OCI-LY7 (cell line): ENCODE measurements around the gene SMIM38. TPM values are rescaled to one million over a fixed set of nuclear protein-coding genes. Genes with fewer than 3 reads are reported as not detected.

ENCODE experiments used
- BruUV-seq: library from RNA; stranded (reverse); fragments of 400-500 nt; replicated peaks from 2 replicates; lab custom pipeline; 2021; lab: Mats Ljungman, UMichigan
- CTCF ChIA-PET: fragments of 300-600 bp; sonication (Branson Sonifier 250); formaldehyde crosslinking; loops from one replicate; lab custom pipeline; 2022; ENCODE audit warnings: antibody characterized with exemption; ENCODE audit not compliant: unreplicated experiment; lab: Charles Lee
- POLR2A ChIA-PET: fragments of 300-600 bp; sonication (Branson Sonifier 250); formaldehyde crosslinking; loops from one replicate; lab custom pipeline; 2022; ENCODE audit warnings: antibody characterized with exemption; lab: Charles Lee
- DNase-seq: peaks from one replicate; pipeline ENCODE4 v3.0.0-alpha.2; 2015; ENCODE audit warnings: low spot score
- H2AFZ ChIP-seq: fragments of 200-600 bp; sonication (generic), shearing (Covaris generic); 2 replicates; pipeline ENCODE4 v1.6.1; 2014; ENCODE audit warnings: mild to moderate bottlenecking, antibody characterized with exemption, low read length, moderate library complexity
- H3K27ac ChIP-seq: fragments of 200-600 bp; sonication (generic); 2 replicates; pipeline ENCODE4 v1.5.1; 2014; ENCODE audit warnings: mixed run types, low read depth, mild to moderate bottlenecking, moderate library complexity, low read length, inconsistent platforms; ENCODE audit not compliant: poor library complexity, severe bottlenecking
- H3K36me3 ChIP-seq: fragments of 200-600 bp; sonication (generic); 2 replicates; pipeline ENCODE4 v1.6.1; 2014; ENCODE audit warnings: mild to moderate bottlenecking, antibody characterized with exemption, low read length, moderate library complexity, mixed read lengths; ENCODE audit not compliant: insufficient read depth
- H3K4me1 ChIP-seq: fragments of 200-600 bp; sonication (generic); 2 replicates; pipeline ENCODE4 v1.5.1; 2014; ENCODE audit warnings: mild to moderate bottlenecking, low read length; ENCODE audit not compliant: insufficient read depth, poor library complexity, severe bottlenecking
- H3K4me2 ChIP-seq: fragments of 200-600 bp; sonication (generic); 2 replicates; pipeline ENCODE4 v1.6.1; 2014; ENCODE audit warnings: mild to moderate bottlenecking, low read length
- H3K4me3 ChIP-seq: fragments of 200-600 bp; sonication (generic); 2 replicates; pipeline ENCODE4 v1.5.1; 2014; ENCODE audit warnings: mild to moderate bottlenecking, low read depth, low read length; ENCODE audit not compliant: poor library complexity, severe bottlenecking
- H3K79me2 ChIP-seq: fragments of 200-600 bp; sonication (generic); 2 replicates; pipeline ENCODE4 v1.6.1; 2016; ENCODE audit warnings: low read depth, mild to moderate bottlenecking, low read length, moderate library complexity, mixed read lengths; ENCODE audit not compliant: insufficient read depth
- H3K9me2 ChIP-seq: fragments of 200-600 bp; sonication (generic); 2 replicates; pipeline ENCODE4 v1.6.1; 2016; ENCODE audit warnings: mild to moderate bottlenecking, low read length, mixed read lengths; ENCODE audit not compliant: insufficient read depth
- H3K9me3 ChIP-seq: fragments of 200-600 bp; sonication (generic); 2 replicates; pipeline ENCODE4 v1.6.1; 2014; ENCODE audit warnings: mild to moderate bottlenecking, mixed run types, low read length, mixed read lengths
- H4K20me1 ChIP-seq: fragments of 200-600 bp; sonication (generic); 2 replicates; pipeline ENCODE4 v1.6.1; 2014; ENCODE audit warnings: mild to moderate bottlenecking, antibody characterized with exemption, low read length, moderate library complexity, mixed read lengths; ENCODE audit not compliant: insufficient read depth
- CTCF ChIP-seq: fragments of 200-600 bp; sonication (generic); conservative IDR thresholded peaks from 2 replicates; pipeline ENCODE4 v1.5.1; 2014; ENCODE audit warnings: mild to moderate bottlenecking, antibody characterized with exemption, low read length, moderate library complexity, mixed read lengths
- EZH2phosphoT487 ChIP-seq: fragments of 200-600 bp; sonication (generic); IDR thresholded peaks from 2 replicates; pipeline ENCODE4 v1.6.1; 2018; ENCODE audit warnings: low read depth, borderline replicate concordance, mild to moderate bottlenecking, mixed run types, antibody characterized with exemption, low read length, moderate library complexity, mixed read lengths
- intact Hi-C: fragments of 100-400 bp; cut with micrococcal nuclease; formaldehyde crosslinking; loops from one replicate; pipeline ENCODE4 v1.10.0; 2022; ENCODE audit not compliant: unreplicated experiment
- total RNA-seq, 2 experiments: library from RNA; depleted of rRNA in 1 of 2; stranded (reverse); fragments of >200 nt in 1 of 2; shearing (Covaris generic) in 1 of 2; gene quantifications; 2 replicates each; pipeline ENCODE4 v1.2.3, GENCODE V29; 2014 to 2022

Gene SMIM38
- total RNA-seq, 2 experiments from 2014 or later, result 0.11 to 0.63 TPM

- Histone ChIP-seq H3K79me2 (no peaks in the 10 kb centered on the region), H2AFZ (no peak overlapping the region), H3K9me2 (no peaks in the 10 kb centered on the region), H3K4me1 (no peaks in the 10 kb centered on the region), H3K9me3 (no peaks in the 10 kb centered on the region), H3K36me3 (no peaks in the 10 kb centered on the region), H3K4me2 (no peak overlapping the region), H3K4me3 (no peak overlapping the region), H4K20me1 (no peaks in the 10 kb centered on the region), H3K27ac (no peak overlapping the region)
- ChIA-PET CTCF (no interaction called here), POLR2A (interaction anchor here (0.6 kb wide), 1 partner anchor 39 kb away, joined by 3 read pairs; no protein-coding TSS in a partner anchor)
- DNase-seq, result no peak
- TF ChIP-seq EZH2phosphoT487, result no peak
- no peak for TF ChIP-seq CTCF
- no TSS peak for BruUV-seq
- intact Hi-C loops, result no loop called here
Observed at GRCh38 chr11:69186316-69187260, 30.9 kb downstream of the SMIM38 start.

GRCh38 chr11:69187540-69188065, 31.9 kb downstream of the SMIM38 start:
- no peak overlapping the region for H3K4me2 ChIP-seq
- no peaks in the 10 kb centered on the region for H3K9me3 ChIP-seq
- no TSS peak for BruUV-seq
- H3K4me3 ChIP-seq, result no peak overlapping the region
- CTCF ChIA-PET, result no interaction called here
- H3K4me1 ChIP-seq, result no peaks in the 10 kb centered on the region
- no peaks in the 10 kb centered on the region for H3K9me2 ChIP-seq
- H3K79me2 ChIP-seq, result no peaks in the 10 kb centered on the region
- intact Hi-C loops, result no loop called here
- H4K20me1 ChIP-seq, result no peaks in the 10 kb centered on the region
- no peak overlapping the region for H2AFZ ChIP-seq
- POLR2A ChIA-PET, result interaction anchor here (0.6 kb wide), 1 partner anchor 40 kb away, joined by 3 read pairs; no protein-coding TSS in a partner anchor
- no peaks in the 10 kb centered on the region for H3K36me3 ChIP-seq
- no peak overlapping the region for H3K27ac ChIP-seq
- TF ChIP-seq CTCF, result no peak
- TF ChIP-seq EZH2phosphoT487, result no peak
- DNase-seq, result no peak
